Pancreas (tissue), 10 donors: Measurements from ENCODE around the gene PRR14. TPM values are rescaled to one million over a fixed set of nuclear protein-coding genes. Genes with fewer than 3 reads are reported as not detected.

Experiments used
- ATAC-seq, 4 donors: fragments of 200-7000 bp; cut with Tn5 transposase; one replicate each; pipeline versions ENCODE4 v1.8.0 to v1.9.1; 2020; ENCODE audit warnings: mild to moderate bottlenecking in 4 of 4, moderate library complexity in 4 of 4
- DNase-seq, 6 donors: peaks; one replicate each; pipeline ENCODE4 v3.0.0-alpha.2; 2020
- FAIRE-seq: peaks from 2 replicates; lab custom pipeline; 2012; peaks lifted over from hg19 to GRCh38; lab: Jason Lieb, UNC
- H3K27ac ChIP-seq, 4 donors: fragments of 200-600 bp; sonication (generic); 1 replicate in 3 of 4; 2 replicates in 1 of 4; pipeline versions ENCODE4 v1.5.0 to v1.8.0; 2020
- H3K27me3 ChIP-seq, 4 donors: fragments of 200-600 bp; one replicate each; pipeline ENCODE4 v1.8.0; 2021
- H3K36me3 ChIP-seq, 3 donors: fragments of 200-600 bp; sonication (generic) in 1 of 3; one replicate each; pipeline versions ENCODE4 v1.5.0 to v1.8.0; 2020 to 2021
- H3K4me1 ChIP-seq, 3 donors: fragments of 200-600 bp; one replicate each; pipeline ENCODE4 v1.8.0; 2021
- H3K4me3 ChIP-seq, 4 donors: fragments of 200-600 bp; sonication (generic) in 2 of 4; one replicate each; pipeline versions ENCODE4 v1.5.0 to v1.8.0; 2020 to 2021
- H3K9me3 ChIP-seq, 4 donors: fragments of 200-600 bp; one replicate each; pipeline ENCODE4 v1.8.0; 2021
- CTCF ChIP-seq, 4 donors: fragments of 200-600 bp; sonication (generic) in 3 of 4; IDR thresholded peaks; one replicate each; pipeline versions ENCODE4 v1.5.0 to v1.8.0; 2021; ENCODE audit warnings: antibody characterized with exemption in 4 of 4
- WGBS, 2 donors: extraction: QIAGEN DNeasy Blood & Tissue Kit; methylation state at CpG; one replicate each; pipeline ENCODE4 v1.1.7; 2013; 5-methylcytosine and 5-hydroxymethylcytosine counted together
- intact Hi-C, 3 donors: fragments of 100-400 bp; cut with DNase I; formaldehyde crosslinking; loops; one replicate each; pipeline versions ENCODE4 v1.11.1 to v1.14.2; 2022
- polyA plus RNA-seq, 2 donors: library from polyadenylated mRNA; stranded (reverse); fragments of 200-250 nt; gene quantifications; one replicate each; pipeline ENCODE4 v1.2.3, GENCODE V29; 2013
- total RNA-seq, 6 donors: library from RNA; stranded (reverse); fragmentation: NEBNext Ultra II Directional in 4 of 6; extraction: Animal tissue kit (Norgen Biotek cat#: 25700) in 4 of 6; gene quantifications; one replicate each; pipeline versions ENCODE4 v1.2.1 to v1.2.4, GENCODE V29; 2021 to 2023
- donor health status: healthy with polysubstance abuse.
- donor health status: DM: no; HTN: no; CAD: no; lungs with moderate emphysema.
- donor health status: DM: no; HTN: no; CAD: no.
- donor health status: control.
- donor health status: control.
- donor health status: Bipolar disorder and iron deficiency.
- donor health status: DM: yes; HTN: yes; CAD: no.
- donor health status: DM: no; HTN: no; CAD: no.
- donor health status: DM: no; HTN: no; CAD: no.
- donor health status: DM: yes; HTN: yes; CAD: no.

The PRR14 gene
- total and polyA plus RNA-seq, 8 donors: 23.5 to 164 (median 29.7) TPM

GRCh38 chr16:30649725-30650368 lies 913 bp upstream of the PRR14 start:
- Histone ChIP-seq H3K36me3 (peaks cover 0 to 11% (median 9%) of the 10 kb centered on the region in 3 donors), H3K4me3 (peak overlapping the region; percentile 11 to 81 (median 40)), H3K4me1 (peaks cover 6 to 10% (median 9%) of the 10 kb centered on the region in 3 donors), H3K27ac (peak overlapping the region; percentile 55 to 94 (median 88)), H3K9me3 (no peaks in the 10 kb centered on the region), H3K27me3 (no peaks in the 10 kb centered on the region)
- TF ChIP-seq CTCF (IDR thresholded peaks at IDR 0.05): no peak
- WGBS, 2 donors: 39 to 49% methylated on average over 22 of the region's 22 CpGs
- no peak for FAIRE-seq
- intact Hi-C loops: no loop called here
- peak in 1 of 4 donors; percentile 0 for ATAC-seq
- peak in 2 of 6 donors; percentile 67 to 80 for DNase-seq

- peak; percentile 65 to 90 (median 78) for DNase-seq
- Histone ChIP-seq H3K4me3 (peak overlapping the region; percentile 64 to 96 (median 84)), H3K27me3 (no peaks in the 10 kb centered on the region), H3K36me3 (peaks cover 0 to 26% (median 9%) of the 10 kb centered on the region in 3 donors), H3K9me3 (no peaks in the 10 kb centered on the region), H3K4me1 (peaks cover 6 to 10% (median 9%) of the 10 kb centered on the region in 3 donors), H3K27ac (peak overlapping the region; percentile 88 to 94 (median 91))
- FAIRE-seq: no peak
- ATAC-seq: peak; percentile 73 to 83 (median 78)
- 0 to 1% methylated on average over 49 to 71 of the region's 71 CpGs for WGBS, 2 donors
- intact Hi-C loops: no loop called here
- TF ChIP-seq CTCF (IDR thresholded peaks at IDR 0.05): peak; percentile 29 to 60 (median 42)
These were observed 604 bp downstream of the PRR14 start for GRCh38 chr16:30651124-30652004.

GRCh38 chr16:30652005-30652296 lies 1.2 kb downstream of the PRR14 start:
- peaks cover 0 to 26% (median 9%) of the 10 kb centered on the region in 3 donors for H3K36me3 ChIP-seq
- no peak for FAIRE-seq
- H3K27me3 ChIP-seq: no peaks in the 10 kb centered on the region
- intact Hi-C loops: no loop called here
- WGBS, 2 donors: 8 to 11% methylated on average over 2 of the region's 2 CpGs
- H3K4me1 ChIP-seq: peaks cover 9 to 13% (median 13%) of the 10 kb centered on the region in 3 donors
- H3K4me3 ChIP-seq: peak overlapping the region; percentile 64 to 96 (median 84)
- no peak for DNase-seq
- ATAC-seq: no peak
- peak overlapping the region; percentile 88 to 94 (median 91) for H3K27ac ChIP-seq
- no peak for TF ChIP-seq CTCF (IDR thresholded peaks at IDR 0.05)
- H3K9me3 ChIP-seq: no peaks in the 10 kb centered on the region

- no peak for TF ChIP-seq CTCF (IDR thresholded peaks at IDR 0.05)
- WGBS, 2 donors: 91 to 93% methylated on average over 18 of the region's 18 CpGs
- peaks cover 0 to 26% (median 9%) of the 10 kb centered on the region in 3 donors for H3K36me3 ChIP-seq
- H3K4me1 ChIP-seq: peaks cover 14 to 19% (median 18%) of the 10 kb centered on the region in 3 donors
- DNase-seq (peak in 3 of 6 donors; percentile 30 to 68 (median 34)), FAIRE-seq (no peak), ATAC-seq (no peak)
- H3K27me3 ChIP-seq: no peaks in the 10 kb centered on the region
- no peak overlapping the region for H3K27ac ChIP-seq
- no peaks in the 10 kb centered on the region for H3K9me3 ChIP-seq
- intact Hi-C loops: no loop called here
- H3K4me3 ChIP-seq: peak overlapping the region in 1 of 4 donors; percentile 64
These were observed 2.0 kb downstream of the PRR14 start for GRCh38 chr16:30652718-30653117.
